HepG2 (cell line): ENCODE data around the gene CYP26A1.

Source experiments
- HNRNPH1 ChIP-seq: fragments of 200-400 bp; formaldehyde crosslinking; optimal IDR thresholded peaks from 2 replicates; pipeline ENCODE3; 2017; ENCODE audit warnings: mild to moderate bottlenecking, low read depth, low read length
- IRF2 ChIP-seq: IDR thresholded peaks from 2 replicates; pipeline ENCODE4 v1.6.1; 2018; ENCODE audit warnings: missing genetic modification reagents, missing compliant biosample characterization
- JUNB ChIP-seq: sonication (generic); formaldehyde crosslinking; IDR thresholded peaks from 2 replicates; pipeline ENCODE4 v1.8.0; 2022; ENCODE audit warnings: missing genetic modification reagents, mild to moderate bottlenecking, borderline replicate concordance
- JUND ChIP-seq: sonication (generic); formaldehyde crosslinking; IDR thresholded peaks from 2 replicates; pipeline ENCODE4 v1.8.0; 2022; ENCODE audit warnings: mild to moderate bottlenecking, missing genetic modification reagents
- MTERF4 ChIP-seq: sonication (generic); formaldehyde crosslinking; IDR thresholded peaks from 2 replicates; pipeline ENCODE4 v1.8.0; 2023; ENCODE audit warnings: mild to moderate bottlenecking, missing genetic modification reagents
- MXI1 ChIP-seq: IDR thresholded peaks from 3 replicates; pipeline ENCODE4 v1.6.1; 2012; ENCODE audit warnings: low read depth, low read length, inconsistent platforms, borderline replicate concordance
- POLR2A ChIP-seq, 2 experiments: IDR thresholded peaks; 2 replicates each; pipeline ENCODE4 v1.6.1; 2011; ENCODE audit warnings: low read depth in 2 of 2, low read length in 2 of 2, mild to moderate bottlenecking in 1 of 2, moderate library complexity in 1 of 2; ENCODE audit not compliant: insufficient read depth in 1 of 2
- RCOR2 ChIP-seq: IDR thresholded peaks from 2 replicates; pipeline ENCODE4 v1.6.1; 2016; ENCODE audit warnings: missing biosample characterization, missing genetic modification reagents
- YY1 ChIP-seq: IDR thresholded peaks from 2 replicates; pipeline ENCODE4 v1.6.1; 2011; ENCODE audit warnings: low read length, low read depth, moderate library complexity, mild to moderate bottlenecking; ENCODE audit not compliant: insufficient read depth, insufficient replicate concordance
- ZNF256 ChIP-seq: sonication (generic); formaldehyde crosslinking; conservative IDR thresholded peaks from 2 replicates; pipeline ENCODE4 v1.4.0; 2020; ENCODE audit warnings: missing genetic modification reagents
- ZNF329 ChIP-seq: sonication (generic); formaldehyde crosslinking; IDR thresholded peaks from 2 replicates; pipeline ENCODE4 v1.9.0; 2021; ENCODE audit warnings: low read depth, mild to moderate bottlenecking, missing genetic modification reagents
- TF ChIP-seq, protein P1 (sequence below): sonication (generic); formaldehyde crosslinking; IDR thresholded peaks from 2 replicates; pipeline ENCODE4 v1.5.0; 2020; ENCODE audit warnings: mild to moderate bottlenecking, missing genetic modification reagents, moderate library complexity
- TF ChIP-seq, protein P2 (sequence below): sonication (generic); formaldehyde crosslinking; IDR thresholded peaks from 2 replicates; pipeline ENCODE4 v1.5.1; 2020; ENCODE audit warnings: mild to moderate bottlenecking, missing genetic modification reagents, moderate library complexity

GRCh38 chr10:93095225-93095624, 21.5 kb downstream of the CYP26A1 start:
- TF ChIP-seq RCOR2 (CRISPR knock-in tag) (no peak), IRF2 (CRISPR knock-in tag) (no peak), JUND (CRISPR knock-in tag) (no peak), MTERF4 (CRISPR knock-in tag) (no peak), POLR2A (IDR thresholded peaks at IDR 0.05; ENCODE audit: insufficient read depth in 1 of 2, low read depth in 2 of 2, low read length in 2 of 2) (no peak), JUNB (CRISPR knock-in tag) (no peak), ZNF329 (CRISPR knock-in tag) (no peak), ZNF256 (CRISPR knock-in tag) (no peak), HNRNPH1 (no peak), MXI1 (no peak), YY1 (no peak)
- TF ChIP-seq, protein P1, sequence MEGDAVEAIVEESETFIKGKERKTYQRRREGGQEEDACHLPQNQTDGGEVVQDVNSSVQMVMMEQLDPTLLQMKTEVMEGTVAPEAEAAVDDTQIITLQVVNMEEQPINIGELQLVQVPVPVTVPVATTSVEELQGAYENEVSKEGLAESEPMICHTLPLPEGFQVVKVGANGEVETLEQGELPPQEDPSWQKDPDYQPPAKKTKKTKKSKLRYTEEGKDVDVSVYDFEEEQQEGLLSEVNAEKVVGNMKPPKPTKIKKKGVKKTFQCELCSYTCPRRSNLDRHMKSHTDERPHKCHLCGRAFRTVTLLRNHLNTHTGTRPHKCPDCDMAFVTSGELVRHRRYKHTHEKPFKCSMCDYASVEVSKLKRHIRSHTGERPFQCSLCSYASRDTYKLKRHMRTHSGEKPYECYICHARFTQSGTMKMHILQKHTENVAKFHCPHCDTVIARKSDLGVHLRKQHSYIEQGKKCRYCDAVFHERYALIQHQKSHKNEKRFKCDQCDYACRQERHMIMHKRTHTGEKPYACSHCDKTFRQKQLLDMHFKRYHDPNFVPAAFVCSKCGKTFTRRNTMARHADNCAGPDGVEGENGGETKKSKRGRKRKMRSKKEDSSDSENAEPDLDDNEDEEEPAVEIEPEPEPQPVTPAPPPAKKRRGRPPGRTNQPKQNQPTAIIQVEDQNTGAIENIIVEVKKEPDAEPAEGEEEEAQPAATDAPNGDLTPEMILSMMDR (CRISPR knock-in tag): peak; percentile 30; the same call in 1 of the 2 replicates
- TF ChIP-seq, protein P2, sequence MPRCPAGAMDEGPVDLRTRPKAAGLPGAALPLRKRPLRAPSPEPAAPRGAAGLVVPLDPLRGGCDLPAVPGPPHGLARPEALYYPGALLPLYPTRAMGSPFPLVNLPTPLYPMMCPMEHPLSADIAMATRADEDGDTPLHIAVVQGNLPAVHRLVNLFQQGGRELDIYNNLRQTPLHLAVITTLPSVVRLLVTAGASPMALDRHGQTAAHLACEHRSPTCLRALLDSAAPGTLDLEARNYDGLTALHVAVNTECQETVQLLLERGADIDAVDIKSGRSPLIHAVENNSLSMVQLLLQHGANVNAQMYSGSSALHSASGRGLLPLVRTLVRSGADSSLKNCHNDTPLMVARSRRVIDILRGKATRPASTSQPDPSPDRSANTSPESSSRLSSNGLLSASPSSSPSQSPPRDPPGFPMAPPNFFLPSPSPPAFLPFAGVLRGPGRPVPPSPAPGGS: no peak
